GM12878 (cell line): ENCODE measurements around the gene SDHC. TPM values are rescaled to one million over a fixed set of nuclear protein-coding genes. Genes with fewer than 3 reads are reported as not detected.

Experiments
- ATAC-seq: fragments of 200-7000 bp; cut with Tn5 transposase; 3 replicates; pipeline ENCODE4 v1.9.1; 2020; ENCODE audit warnings: mild to moderate bottlenecking, moderate library complexity
- BruUV-seq: library from RNA; stranded (reverse); fragments of 400-500 nt; replicated peaks from 2 replicates; lab custom pipeline; 2021; lab: Mats Ljungman, UMichigan
- CTCF ChIA-PET: fragments of 300-600 bp; sonication (Branson Sonifier 250); formaldehyde crosslinking; extraction: SDS; loops from one replicate; lab custom pipeline; 2021; ENCODE audit warnings: inconsistent platforms; lab: Yijun Ruan, JAX
- POLR2A ChIA-PET: fragments of 350-600 bp; formaldehyde crosslinking; extraction: SDS; loops from one replicate; lab custom pipeline; 2021; ENCODE audit warnings: inconsistent platforms; lab: Charles Lee
- RAD21 ChIA-PET: fragments of 300-600 bp; sonication (Branson Sonifier 250); formaldehyde crosslinking; loops from one replicate; lab custom pipeline; 2023; ENCODE audit warnings: antibody characterized with exemption; ENCODE audit not compliant: unreplicated experiment; lab: Charles Lee
- SMC1A ChIA-PET: fragments of 300-600 bp; sonication (Branson Sonifier 250); formaldehyde crosslinking; loops from one replicate; lab custom pipeline; 2023; ENCODE audit not compliant: unreplicated experiment, uncharacterized antibody; lab: Charles Lee
- DNase-seq: peaks from one replicate; pipeline ENCODE4 v3.0.0-alpha.2; 2011; ENCODE audit warnings: low read depth, low spot score
- FAIRE-seq: peaks from 3 replicates; lab custom pipeline; 2011; peaks lifted over from hg19 to GRCh38; lab: Jason Lieb, UNC
- H2AFZ ChIP-seq: 2 replicates; pipeline ENCODE4 v1.6.0; 2011; ENCODE audit warnings: low read depth, low read length, control low read depth; ENCODE audit not compliant: control insufficient read depth
- H3K27ac ChIP-seq: 2 replicates; pipeline ENCODE4 v1.5.1; 2011; ENCODE audit warnings: control low read depth; ENCODE audit not compliant: control insufficient read depth, insufficient read depth
- H3K27me3 ChIP-seq, 2 experiments: replicated peaks in 1 of 2; 2 replicates each; pipeline versions ENCODE4 v1.6.0 to v1.6.1; 2011; ENCODE audit warnings: low read length in 1 of 2; ENCODE audit not compliant: control insufficient read depth in 2 of 2, insufficient read depth in 2 of 2
- H3K36me3 ChIP-seq, 2 experiments: 2 replicates each; pipeline ENCODE4 v1.5.1; 2011; ENCODE audit warnings: low read length in 1 of 2; ENCODE audit not compliant: control insufficient read depth in 2 of 2, insufficient read depth in 2 of 2
- H3K4me1 ChIP-seq: 2 replicates; pipeline ENCODE4 v1.6.1; 2011; ENCODE audit warnings: mild to moderate bottlenecking, low read length, moderate library complexity, mixed read lengths; ENCODE audit not compliant: control insufficient read depth, insufficient read depth
- H3K4me2 ChIP-seq: 2 replicates; pipeline ENCODE4 v1.6.0; 2011; ENCODE audit warnings: control low read depth; ENCODE audit not compliant: control insufficient read depth, insufficient read depth
- H3K4me3 ChIP-seq: fragments of 200-600 bp; sonication (generic); 2 replicates; pipeline ENCODE4 v1.5.1; 2016
- H3K79me2 ChIP-seq: 2 replicates; pipeline ENCODE4 v1.6.0; 2011; ENCODE audit warnings: low read length; ENCODE audit not compliant: control insufficient read depth, insufficient read depth
- H3K9ac ChIP-seq: 2 replicates; pipeline ENCODE4 v1.8.0; 2011; ENCODE audit warnings: low read length, control low read depth, mixed read lengths; ENCODE audit not compliant: control insufficient read depth, insufficient read depth
- H3K9me3 ChIP-seq: replicated peaks from 3 replicates; pipeline ENCODE4 v1.5.1; 2011; ENCODE audit warnings: mild to moderate bottlenecking, low read length; ENCODE audit not compliant: control insufficient read depth, insufficient read depth
- H4K20me1 ChIP-seq: 2 replicates; pipeline ENCODE4 v1.6.0; 2011; ENCODE audit not compliant: control insufficient read depth, insufficient read depth
- CUX1 ChIP-seq: IDR thresholded peaks from 2 replicates; pipeline ENCODE4 v1.6.1; 2012; ENCODE audit warnings: improper control_type of control experiment, low read depth, low read length; ENCODE audit not compliant: insufficient replicate concordance
- ESRRA ChIP-seq: IDR thresholded peaks from 2 replicates; pipeline ENCODE4 v1.6.1; 2012; ENCODE audit warnings: mild to moderate bottlenecking, low read length, improper control_type of control experiment
- FOS ChIP-seq: IDR thresholded peaks from 3 replicates; pipeline ENCODE4 v1.6.1; 2011; ENCODE audit warnings: borderline replicate concordance; ENCODE audit not compliant: insufficient read length; ENCODE audit errors: extremely low read depth
- IRF5 ChIP-seq: fragments of 450-650 bp; IDR thresholded peaks from 2 replicates; pipeline ENCODE4 v1.6.1; 2017; ENCODE audit warnings: borderline replicate concordance
- KAT2A ChIP-seq: conservative IDR thresholded peaks from 2 replicates; pipeline ENCODE4 v1.6.1; 2011; ENCODE audit warnings: low read depth, low read length; ENCODE audit not compliant: control insufficient read depth
- MLLT1 ChIP-seq: fragments of 450-650 bp; IDR thresholded peaks from 2 replicates; pipeline ENCODE4 v1.6.1; 2016; ENCODE audit warnings: mild to moderate bottlenecking
- PAX8 ChIP-seq: fragments of 450-650 bp; IDR thresholded peaks from 2 replicates; pipeline ENCODE4 v1.6.1; 2017; ENCODE audit warnings: mild to moderate bottlenecking, moderate library complexity
- POLR2AphosphoS5 ChIP-seq: IDR thresholded peaks from 2 replicates; pipeline ENCODE4 v1.6.1; 2011; ENCODE audit warnings: mild to moderate bottlenecking, low read length, inconsistent platforms
- POU2F2 ChIP-seq: IDR thresholded peaks from 3 replicates; pipeline ENCODE4 v1.6.1; 2011; ENCODE audit warnings: low read depth, mild to moderate bottlenecking, low read length, borderline replicate concordance
- WGBS: methylation state at CpG from one replicate; pipeline ENCODE4 v1.1.6; 2016; ENCODE audit warnings: low lambda C conversion rate; ENCODE audit not compliant: insufficient replicate concordance, insufficient coverage; ENCODE audit errors: missing lambda C conversion rate; 5-methylcytosine and 5-hydroxymethylcytosine counted together
- in situ Hi-C: fragments of 300-500 bp; cut with MboI; formaldehyde crosslinking; loops from 9 replicates; pipeline ENCODE4 v1.14.3; 2018; ENCODE audit warnings: mixed read lengths
- intact Hi-C: fragments of 100-400 bp; cut with micrococcal nuclease; formaldehyde crosslinking; loops from one replicate; pipeline ENCODE4 v1.14.2; 2022; ENCODE audit not compliant: unreplicated experiment
- polyA plus RNA-seq, 11 experiments: library from polyadenylated mRNA; depleted of rRNA in 4 of 11; unstranded in 6 of 11; stranded (reverse) in 5 of 11; fragments of >200 nt; fragmentation: Nextera tagmentation in 4 of 11; fragmentation: Illumina TruSeq in 1 of 11; extraction: Ambion mirVana in 4 of 11; extraction: Trizol in 1 of 11; gene quantifications; 1 replicate in 1 of 11; 2 replicates in 10 of 11; pipeline versions ENCODE4 v1.2.1 to v1.2.3, GENCODE V29; 2011 to 2016; ENCODE audit warnings: inconsistent platforms in 2 of 11, missing spikeins in 2 of 11, low read depth in 1 of 11
- total RNA-seq, 4 experiments: library from RNA; depleted of rRNA in 3 of 4; stranded (reverse); fragments of >200 nt in 3 of 4; fragmentation: Illumina TruSeq in 1 of 4; extraction: Trizol in 1 of 4; gene quantifications; 2 replicates each; pipeline versions ENCODE4 v1.2.1 to v1.2.3, GENCODE V29; 2013 to 2021

The SDHC gene
- total and polyA plus RNA-seq, 10 of the 15 experiments (the other 5 are each of a cell fraction or from before 2014, with no cell fraction given) = 18.4 to 340 (median 178) TPM

GRCh38 chr1:161267321-161267720, 46.9 kb upstream of the SDHC start:
- Histone ChIP-seq H2AFZ (no peak overlapping the region), H3K36me3 (no peaks in the 10 kb centered on the region), H4K20me1 (no peaks in the 10 kb centered on the region), H3K4me3 (no peak overlapping the region), H3K4me2 (no peak overlapping the region), H3K9me3 (no peaks in the 10 kb centered on the region), H3K9ac (no peak overlapping the region), H3K79me2 (no peaks in the 10 kb centered on the region), H3K27ac (no peak overlapping the region), H3K27me3 (no peaks in the 10 kb centered on the region), H3K4me1 (no peaks in the 10 kb centered on the region)
- no peak for FAIRE-seq
- SMC1A ChIA-PET = no interaction called here
- RAD21 ChIA-PET = no interaction called here
- WGBS = 19% methylated on average over 3 of the region's 3 CpGs
- no TSS peak for BruUV-seq
- in situ Hi-C loops (no loop called here), intact Hi-C loops (no loop called here)
- no peak for TF ChIP-seq PAX8
- no peak for TF ChIP-seq FOS
- TF ChIP-seq IRF5 = no peak
- TF ChIP-seq POLR2AphosphoS5 = no peak
- no peak for TF ChIP-seq KAT2A
- TF ChIP-seq ESRRA = no peak
- DNase-seq = no peak
- POLR2A ChIA-PET = no interaction called here
- CTCF ChIA-PET = interaction anchor here (1.3 to 2.0 kb wide), 2 partner anchors 22 to 64 kb away, joined by 3 to 7 read pairs; no protein-coding TSS in a partner anchor
- no peak for ATAC-seq

GRCh38 chr1:161273402-161273801, 40.8 kb upstream of the SDHC start:
- FAIRE-seq (no peak), DNase-seq (no peak), ATAC-seq (no peak)
- Histone ChIP-seq H3K79me2 (no peaks in the 10 kb centered on the region), H3K27me3 (no peaks in the 10 kb centered on the region; a peak in 1 of 4 replicates), H3K9me3 (no peaks in the 10 kb centered on the region), H3K9ac (no peak overlapping the region), H3K4me3 (no peak overlapping the region), H3K36me3 (no peaks in the 10 kb centered on the region), H3K27ac (no peak overlapping the region), H3K4me2 (no peak overlapping the region), H2AFZ (no peak overlapping the region), H4K20me1 (no peaks in the 10 kb centered on the region), H3K4me1 (no peaks in the 10 kb centered on the region)
- ChIA-PET RAD21 (no interaction called here), SMC1A (no interaction called here), CTCF (interaction anchor here (0.6 to 4.0 kb wide), 3 partner anchors 18 to 262 kb away, joined by 3 to 14 read pairs (median 4); no protein-coding TSS in a partner anchor), POLR2A (no interaction called here)
- WGBS = 0% methylated on average over 3 of the region's 3 CpGs
- in situ Hi-C loops (no loop called here), intact Hi-C loops (no loop called here)
- no TSS peak for BruUV-seq
- TF ChIP-seq POU2F2 = no peak
- no peak for TF ChIP-seq CUX1
- no peak for TF ChIP-seq MLLT1
